ENCODE measurements around the gene RAD51B.

DNA sequence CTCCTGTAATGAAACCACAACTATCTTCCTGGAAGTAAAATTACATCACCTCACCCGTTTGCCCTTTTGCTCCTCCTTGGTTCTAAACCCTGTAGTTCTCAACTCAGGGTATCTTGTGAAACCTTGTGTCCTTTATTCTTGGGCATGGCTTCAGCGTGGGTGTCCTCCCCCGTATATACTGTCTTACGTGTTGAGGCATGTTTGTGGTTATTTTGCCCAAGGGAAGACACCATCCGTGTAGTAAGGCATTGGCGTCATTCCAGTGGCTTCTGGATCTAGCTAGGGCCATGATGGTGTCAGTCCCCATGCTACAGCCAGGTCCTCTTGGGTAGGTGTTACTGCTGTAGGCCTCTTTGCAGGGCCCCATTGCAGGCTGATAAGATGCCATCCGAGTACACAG, 857.9 kb downstream of the RAD51B start:
- TF ChIP-seq, protein P1, sequence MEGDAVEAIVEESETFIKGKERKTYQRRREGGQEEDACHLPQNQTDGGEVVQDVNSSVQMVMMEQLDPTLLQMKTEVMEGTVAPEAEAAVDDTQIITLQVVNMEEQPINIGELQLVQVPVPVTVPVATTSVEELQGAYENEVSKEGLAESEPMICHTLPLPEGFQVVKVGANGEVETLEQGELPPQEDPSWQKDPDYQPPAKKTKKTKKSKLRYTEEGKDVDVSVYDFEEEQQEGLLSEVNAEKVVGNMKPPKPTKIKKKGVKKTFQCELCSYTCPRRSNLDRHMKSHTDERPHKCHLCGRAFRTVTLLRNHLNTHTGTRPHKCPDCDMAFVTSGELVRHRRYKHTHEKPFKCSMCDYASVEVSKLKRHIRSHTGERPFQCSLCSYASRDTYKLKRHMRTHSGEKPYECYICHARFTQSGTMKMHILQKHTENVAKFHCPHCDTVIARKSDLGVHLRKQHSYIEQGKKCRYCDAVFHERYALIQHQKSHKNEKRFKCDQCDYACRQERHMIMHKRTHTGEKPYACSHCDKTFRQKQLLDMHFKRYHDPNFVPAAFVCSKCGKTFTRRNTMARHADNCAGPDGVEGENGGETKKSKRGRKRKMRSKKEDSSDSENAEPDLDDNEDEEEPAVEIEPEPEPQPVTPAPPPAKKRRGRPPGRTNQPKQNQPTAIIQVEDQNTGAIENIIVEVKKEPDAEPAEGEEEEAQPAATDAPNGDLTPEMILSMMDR (IDR thresholded peaks at IDR 0.05): no peak
- no peak for TF ChIP-seq POLR2A (IDR thresholded peaks at IDR 0.05)

Data from vagina (tissue), 2 donors.